ENCODE measurements around the gene MYO3B. TPM values are rescaled to one million over a fixed set of nuclear protein-coding genes. Genes with fewer than 3 reads are reported as not detected.

Gene MYO3B
- polyA plus RNA-seq, 1 donor = 0.30 TPM

GRCh38 chr2:170365003-170365402 is 187.1 kb downstream of the MYO3B start:
- no peak overlapping the region for H3K27ac ChIP-seq (ENCODE audit: low read length)
- H3K27me3 ChIP-seq (ENCODE audit: control insufficient read depth, insufficient read depth, low read length) = peaks cover 48% of the 10 kb centered on the region
- H3K9me3 ChIP-seq (ENCODE audit: control insufficient read depth, low read depth, low read length) = no peaks in the 10 kb centered on the region
- WGBS (ENCODE audit: insufficient coverage, low lambda C conversion rate) = 83% methylated on average over 5 of the region's 6 CpGs
- H3K4me1 ChIP-seq (ENCODE audit: control insufficient read depth, insufficient read depth, low read length) = no peaks in the 10 kb centered on the region
- H3K4me3 ChIP-seq (ENCODE audit: low read length) = no peak overlapping the region
- H3K36me3 ChIP-seq (ENCODE audit: control insufficient read depth, insufficient read depth, low read length) = no peaks in the 10 kb centered on the region
- no peak for DNase-seq

- DNase-seq = no peak
- Histone ChIP-seq H3K4me3 (ENCODE audit: low read length) (no peak overlapping the region), H3K4me1 (ENCODE audit: control insufficient read depth, insufficient read depth, low read length) (no peaks in the 10 kb centered on the region), H3K36me3 (ENCODE audit: control insufficient read depth, insufficient read depth, low read length) (no peaks in the 10 kb centered on the region), H3K27ac (ENCODE audit: low read length) (no peak overlapping the region), H3K9me3 (ENCODE audit: control insufficient read depth, low read depth, low read length) (no peaks in the 10 kb centered on the region), H3K27me3 (ENCODE audit: control insufficient read depth, insufficient read depth, low read length) (peaks cover 48% of the 10 kb centered on the region)
- WGBS (ENCODE audit: insufficient coverage, low lambda C conversion rate) = no CpG with 5 or more reads among the region's 3 CpGs
Measured at GRCh38 chr2:170365686-170366085, 187.7 kb downstream of the MYO3B start.

GRCh38 chr2:170368370-170368769 is 190.4 kb downstream of the MYO3B start:
- H3K27me3 ChIP-seq (ENCODE audit: control insufficient read depth, insufficient read depth, low read length) = peaks cover 52% of the 10 kb centered on the region
- no peaks in the 10 kb centered on the region for H3K4me1 ChIP-seq (ENCODE audit: control insufficient read depth, insufficient read depth, low read length)
- H3K4me3 ChIP-seq (ENCODE audit: low read length) = no peak overlapping the region
- 80% methylated on average over 5 of the region's 5 CpGs for WGBS (ENCODE audit: insufficient coverage, low lambda C conversion rate)
- no peak overlapping the region for H3K27ac ChIP-seq (ENCODE audit: low read length)
- no peaks in the 10 kb centered on the region for H3K36me3 ChIP-seq (ENCODE audit: control insufficient read depth, insufficient read depth, low read length)
- no peaks in the 10 kb centered on the region for H3K9me3 ChIP-seq (ENCODE audit: control insufficient read depth, low read depth, low read length)
- no peak for DNase-seq

GRCh38 chr2:170369228-170369627 is 191.3 kb downstream of the MYO3B start:
- H3K36me3 ChIP-seq (ENCODE audit: control insufficient read depth, insufficient read depth, low read length) = no peaks in the 10 kb centered on the region
- no peak for DNase-seq
- no peaks in the 10 kb centered on the region for H3K4me1 ChIP-seq (ENCODE audit: control insufficient read depth, insufficient read depth, low read length)
- H3K27me3 ChIP-seq (ENCODE audit: control insufficient read depth, insufficient read depth, low read length) = peaks cover 52% of the 10 kb centered on the region
- WGBS (ENCODE audit: insufficient coverage, low lambda C conversion rate) = no CpG with 5 or more reads among the region's 2 CpGs
- H3K27ac ChIP-seq (ENCODE audit: low read length) = no peak overlapping the region
- no peaks in the 10 kb centered on the region for H3K9me3 ChIP-seq (ENCODE audit: control insufficient read depth, low read depth, low read length)
- no peak overlapping the region for H3K4me3 ChIP-seq (ENCODE audit: low read length)

GRCh38 chr2:170369894-170370293 is 191.9 kb downstream of the MYO3B start:
- no peak overlapping the region for H3K27ac ChIP-seq (ENCODE audit: low read length)
- WGBS (ENCODE audit: insufficient coverage, low lambda C conversion rate) = no CpG with 5 or more reads among the region's 1 CpG
- no peaks in the 10 kb centered on the region for H3K4me1 ChIP-seq (ENCODE audit: control insufficient read depth, insufficient read depth, low read length)
- peaks cover 46% of the 10 kb centered on the region for H3K27me3 ChIP-seq (ENCODE audit: control insufficient read depth, insufficient read depth, low read length)
- no peak overlapping the region for H3K4me3 ChIP-seq (ENCODE audit: low read length)
- no peak for DNase-seq
- H3K36me3 ChIP-seq (ENCODE audit: control insufficient read depth, insufficient read depth, low read length) = no peaks in the 10 kb centered on the region
- H3K9me3 ChIP-seq (ENCODE audit: control insufficient read depth, low read depth, low read length) = no peaks in the 10 kb centered on the region

GRCh38 chr2:170371231-170371998 is 193.5 kb downstream of the MYO3B start:
- no peaks in the 10 kb centered on the region for H3K9me3 ChIP-seq (ENCODE audit: control insufficient read depth, low read depth, low read length)
- peaks cover 36% of the 10 kb centered on the region for H3K27me3 ChIP-seq (ENCODE audit: control insufficient read depth, insufficient read depth, low read length)
- no peak overlapping the region for H3K27ac ChIP-seq (ENCODE audit: low read length)
- H3K4me1 ChIP-seq (ENCODE audit: control insufficient read depth, insufficient read depth, low read length) = no peaks in the 10 kb centered on the region
- H3K4me3 ChIP-seq (ENCODE audit: low read length) = no peak overlapping the region
- DNase-seq = no peak
- H3K36me3 ChIP-seq (ENCODE audit: control insufficient read depth, insufficient read depth, low read length) = no peaks in the 10 kb centered on the region
- no CpG with 5 or more reads among the region's 6 CpGs for WGBS (ENCODE audit: insufficient coverage, low lambda C conversion rate)

GRCh38 chr2:170375192-170375591 is 197.2 kb downstream of the MYO3B start:
- Histone ChIP-seq H3K4me3 (ENCODE audit: low read length) (no peak overlapping the region), H3K27ac (ENCODE audit: low read length) (no peak overlapping the region), H3K27me3 (ENCODE audit: control insufficient read depth, insufficient read depth, low read length) (peaks cover 21% of the 10 kb centered on the region), H3K4me1 (ENCODE audit: control insufficient read depth, insufficient read depth, low read length) (no peaks in the 10 kb centered on the region), H3K36me3 (ENCODE audit: control insufficient read depth, insufficient read depth, low read length) (no peaks in the 10 kb centered on the region), H3K9me3 (ENCODE audit: control insufficient read depth, low read depth, low read length) (no peaks in the 10 kb centered on the region)
- no peak for DNase-seq
- WGBS (ENCODE audit: insufficient coverage, low lambda C conversion rate) = no CpG with 5 or more reads among the region's 5 CpGs

GRCh38 chr2:170377500-170378207 is 199.7 kb downstream of the MYO3B start:
- Histone ChIP-seq H3K9me3 (ENCODE audit: control insufficient read depth, low read depth, low read length) (no peaks in the 10 kb centered on the region), H3K27me3 (ENCODE audit: control insufficient read depth, insufficient read depth, low read length) (peaks cover 21% of the 10 kb centered on the region), H3K4me3 (ENCODE audit: low read length) (no peak overlapping the region), H3K27ac (ENCODE audit: low read length) (no peak overlapping the region), H3K4me1 (ENCODE audit: control insufficient read depth, insufficient read depth, low read length) (no peaks in the 10 kb centered on the region), H3K36me3 (ENCODE audit: control insufficient read depth, insufficient read depth, low read length) (no peaks in the 10 kb centered on the region)
- WGBS (ENCODE audit: insufficient coverage, low lambda C conversion rate) = 69% methylated on average over 5 of the region's 8 CpGs
- DNase-seq = no peak

GRCh38 chr2:170380267-170380666 is 202.3 kb downstream of the MYO3B start:
- Histone ChIP-seq H3K27ac (ENCODE audit: low read length) (no peak overlapping the region), H3K9me3 (ENCODE audit: control insufficient read depth, low read depth, low read length) (no peaks in the 10 kb centered on the region), H3K36me3 (ENCODE audit: control insufficient read depth, insufficient read depth, low read length) (no peaks in the 10 kb centered on the region), H3K4me3 (ENCODE audit: low read length) (no peak overlapping the region), H3K4me1 (ENCODE audit: control insufficient read depth, insufficient read depth, low read length) (no peaks in the 10 kb centered on the region), H3K27me3 (ENCODE audit: control insufficient read depth, insufficient read depth, low read length) (peaks cover 20% of the 10 kb centered on the region)
- no CpG with 5 or more reads among the region's 4 CpGs for WGBS (ENCODE audit: insufficient coverage, low lambda C conversion rate)
- DNase-seq = no peak

- no peaks in the 10 kb centered on the region for H3K36me3 ChIP-seq (ENCODE audit: control insufficient read depth, insufficient read depth, low read length)
- H3K27ac ChIP-seq (ENCODE audit: low read length) = no peak overlapping the region
- WGBS (ENCODE audit: insufficient coverage, low lambda C conversion rate) = no CpG with 5 or more reads among the region's 2 CpGs
- H3K9me3 ChIP-seq (ENCODE audit: control insufficient read depth, low read depth, low read length) = no peaks in the 10 kb centered on the region
- H3K27me3 ChIP-seq (ENCODE audit: control insufficient read depth, insufficient read depth, low read length) = peaks cover 23% of the 10 kb centered on the region
- H3K4me1 ChIP-seq (ENCODE audit: control insufficient read depth, insufficient read depth, low read length) = no peaks in the 10 kb centered on the region
- no peak overlapping the region for H3K4me3 ChIP-seq (ENCODE audit: low read length)
- no peak for DNase-seq
Measured at GRCh38 chr2:170381678-170382077, 203.7 kb downstream of the MYO3B start.
